Endothelial cell (in vitro differentiated cells): Measurements from ENCODE around the gene PDZD4. TPM values are rescaled to one million over a fixed set of nuclear protein-coding genes. Genes with fewer than 3 reads are reported as not detected.

ENCODE experiments used
- DNase-seq: peaks from one replicate; pipeline ENCODE4 v3.0.0; 2021; ENCODE audit warnings: low spot score
- H3K27ac Mint-ChIP-seq: one replicate; pipeline ENCODE4 v1.8.0; 2021; ENCODE audit warnings: mixed read lengths, inconsistent platforms; ENCODE audit not compliant: unreplicated experiment
- H3K27me3 Mint-ChIP-seq: one replicate; pipeline ENCODE4 v1.8.0; 2021; ENCODE audit warnings: mild to moderate bottlenecking, moderate library complexity, mixed read lengths, inconsistent platforms; ENCODE audit not compliant: unreplicated experiment
- H3K36me3 Mint-ChIP-seq: one replicate; pipeline ENCODE4 v1.8.0; 2021; ENCODE audit warnings: mild to moderate bottlenecking, low read depth, mixed read lengths, inconsistent platforms; ENCODE audit not compliant: unreplicated experiment
- H3K4me1 Mint-ChIP-seq: one replicate; pipeline ENCODE4 v1.8.0; 2021; ENCODE audit warnings: mild to moderate bottlenecking, mixed read lengths, inconsistent platforms; ENCODE audit not compliant: unreplicated experiment
- H3K4me3 Mint-ChIP-seq: one replicate; pipeline ENCODE4 v1.8.0; 2021; ENCODE audit warnings: mild to moderate bottlenecking, mixed read lengths, inconsistent platforms; ENCODE audit not compliant: unreplicated experiment
- H3K9me3 Mint-ChIP-seq: one replicate; pipeline ENCODE4 v1.8.0; 2021; ENCODE audit warnings: mixed read lengths, inconsistent platforms; ENCODE audit not compliant: unreplicated experiment
- CTCF ChIP-seq: fragments of 200-600 bp; sonication (generic); IDR thresholded peaks from one replicate; pipeline ENCODE4 v1.5.0; 2021; ENCODE audit warnings: antibody characterized with exemption; ENCODE audit not compliant: unreplicated experiment
- total RNA-seq: library from RNA; stranded (reverse); fragmentation: NEBNext Ultra II Directional; extraction: Animal tissue kit (Norgen Biotek cat#: 25700); gene quantifications from one replicate; pipeline ENCODE4 v1.2.1, GENCODE V29; 2021; ENCODE audit not compliant: unreplicated experiment

The PDZD4 gene
- total RNA-seq, 1 donor from 2014 or later = 2.6 TPM

GRCh38 chrX:153848325-153848724 is 18.0 kb upstream of the PDZD4 start:
- Mint-ChIP-seq H3K4me1 (no peaks in the 10 kb centered on the region), H3K27ac (no peak overlapping the region), H3K36me3 (no peaks in the 10 kb centered on the region), H3K9me3 (no peaks in the 10 kb centered on the region), H3K27me3 (no peaks in the 10 kb centered on the region), H3K4me3 (no peak overlapping the region)
- no peak for DNase-seq
- TF ChIP-seq CTCF = no peak

- Mint-ChIP-seq H3K4me3 (no peak overlapping the region), H3K4me1 (no peaks in the 10 kb centered on the region), H3K27ac (no peak overlapping the region), H3K36me3 (no peaks in the 10 kb centered on the region), H3K9me3 (no peaks in the 10 kb centered on the region), H3K27me3 (no peaks in the 10 kb centered on the region)
- no peak for DNase-seq
- no peak for TF ChIP-seq CTCF
Measured at GRCh38 chrX:153845842-153846241, 15.5 kb upstream of the PDZD4 start.

- Mint-ChIP-seq H3K9me3 (no peaks in the 10 kb centered on the region), H3K4me3 (no peak overlapping the region), H3K4me1 (no peaks in the 10 kb centered on the region), H3K36me3 (no peaks in the 10 kb centered on the region), H3K27ac (no peak overlapping the region), H3K27me3 (no peaks in the 10 kb centered on the region)
- no peak for DNase-seq
- TF ChIP-seq CTCF = no peak
Measured at GRCh38 chrX:153845195-153845594, 14.9 kb upstream of the PDZD4 start.

- Mint-ChIP-seq H3K4me3 (no peak overlapping the region), H3K27me3 (no peaks in the 10 kb centered on the region), H3K9me3 (no peaks in the 10 kb centered on the region), H3K27ac (no peak overlapping the region), H3K36me3 (no peaks in the 10 kb centered on the region), H3K4me1 (no peaks in the 10 kb centered on the region)
- TF ChIP-seq CTCF = no peak
- no peak for DNase-seq
Measured at GRCh38 chrX:153844509-153845082, 14.3 kb upstream of the PDZD4 start.

GRCh38 chrX:153836921-153837320 is 6.6 kb upstream of the PDZD4 start:
- DNase-seq = no peak
- Mint-ChIP-seq H3K36me3 (no peaks in the 10 kb centered on the region), H3K9me3 (no peaks in the 10 kb centered on the region), H3K4me1 (no peaks in the 10 kb centered on the region), H3K27me3 (peaks cover 3% of the 10 kb centered on the region), H3K4me3 (no peak overlapping the region), H3K27ac (no peak overlapping the region)
- no peak for TF ChIP-seq CTCF
